Stimulated activated CD8-positive, alpha-beta memory T cell treated with anti-CD3 and anti-CD28 coated beads, Interleukin-12 subunit alpha, Interleukin-12 subunit beta, amount 100 ng/mL, for 24 hours (primary cell): Measurements from ENCODE around the gene DBNL.
"Not testable (repeated sequence)": the region's sequence is repeated elsewhere in the genome, so short reads cannot be mapped to it uniquely, and the experiment has no call there.

ENCODE experiments used
- DNase-seq: peaks from one replicate; pipeline ENCODE4 v3.0.0-alpha.2; 2020; ENCODE audit errors: extremely low read depth

Gene DBNL

DNA sequence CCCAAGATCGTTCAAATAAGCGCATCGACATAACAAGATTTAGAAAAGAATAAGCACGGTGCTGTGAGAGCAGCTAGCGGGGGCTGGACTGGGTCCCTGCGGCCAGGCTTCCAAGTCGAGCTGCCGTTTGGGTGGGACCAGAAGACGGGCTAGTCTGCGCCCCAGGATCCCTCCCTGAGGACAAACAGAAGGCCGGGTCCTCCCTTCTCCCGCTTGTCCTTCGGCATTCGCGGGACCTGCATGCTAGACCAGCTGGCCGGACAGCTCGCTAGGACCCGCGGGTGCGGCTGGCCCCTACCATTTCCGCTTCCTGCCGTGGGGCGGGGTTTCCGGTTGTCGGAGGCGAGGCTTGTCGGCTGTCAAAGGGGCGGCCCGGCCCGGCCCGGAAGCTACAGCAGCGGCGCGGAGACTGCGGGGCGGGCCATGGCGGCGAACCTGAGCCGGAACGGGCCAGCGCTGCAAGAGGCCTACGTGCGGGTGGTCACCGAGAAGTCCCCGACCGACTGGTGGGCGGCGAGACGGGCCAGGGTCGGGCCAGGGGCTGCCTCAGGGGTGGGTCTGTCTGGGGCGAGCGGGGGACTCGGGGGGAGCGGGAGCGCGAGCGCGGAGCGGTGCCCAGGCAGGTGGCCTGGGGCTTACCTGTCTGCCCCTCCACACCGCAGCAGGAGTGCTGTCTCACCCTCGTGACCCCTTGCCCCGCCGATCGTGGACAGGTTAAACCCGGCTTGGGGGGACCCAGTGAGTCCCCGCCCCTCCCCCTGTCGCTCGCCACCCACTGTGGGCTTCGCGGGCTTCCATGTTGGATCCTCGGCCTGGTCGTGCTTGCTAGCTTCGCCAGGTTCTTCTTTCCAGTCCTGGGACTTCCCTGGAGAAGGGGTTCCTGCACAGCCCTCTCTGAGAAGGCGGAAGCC lies at the start of gene DBNL:
DBNL (plus strand) TSS at position 388 of the 911 bp plus-strand sequence; CDS start at position 424, 36 bp downstream.
- peak; percentile 84 for DNase-seq

DNA sequence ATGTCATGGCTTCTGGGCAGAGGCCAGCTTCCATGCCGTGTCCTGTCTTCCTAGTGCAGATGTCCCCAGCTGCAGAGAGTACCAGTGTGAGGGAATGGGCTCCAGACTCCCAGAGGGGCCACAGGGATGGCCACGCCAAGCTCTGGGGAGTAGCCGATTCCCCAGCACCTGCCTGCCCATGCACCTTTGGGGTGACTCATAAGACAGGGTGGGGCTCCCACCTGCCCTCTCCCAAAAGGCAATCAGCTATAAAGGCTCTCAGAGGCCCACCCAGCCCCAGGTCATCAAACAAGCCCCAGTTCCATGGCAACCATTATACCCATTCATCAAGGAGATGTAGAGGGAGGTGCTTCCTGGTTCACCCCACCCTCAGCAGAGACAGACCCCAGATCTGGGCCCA lies 47.0 kb upstream of the DBNL start, which contains the start of gene SPDYE1:
SPDYE1 (plus strand) TSS at position 366 of the 400 bp plus-strand sequence. CDS start 2,053 bp downstream, outside the sequence.
- DNase-seq, result not testable (repeated sequence)

DNA sequence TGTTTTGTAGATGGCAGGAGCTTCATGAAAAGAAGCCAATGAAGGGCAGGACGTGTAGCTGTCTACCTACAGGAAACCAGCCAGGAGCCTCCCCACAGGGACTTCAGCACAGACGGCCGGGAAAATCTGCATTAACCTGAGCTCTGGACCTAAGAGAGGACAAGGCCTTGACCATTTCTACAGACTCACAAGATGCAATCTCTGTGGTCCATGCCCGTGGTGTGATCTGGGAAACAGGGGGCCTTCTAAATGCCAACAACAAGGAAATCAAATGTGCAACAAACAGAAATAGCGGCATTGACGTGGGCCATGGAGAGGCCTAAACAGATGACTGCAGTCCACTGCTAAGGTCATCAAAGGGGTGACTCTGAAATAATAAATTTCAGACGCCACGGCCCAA lies 32.4 kb upstream of the DBNL start:
- DNase-seq, result not testable (repeated sequence)

DNA sequence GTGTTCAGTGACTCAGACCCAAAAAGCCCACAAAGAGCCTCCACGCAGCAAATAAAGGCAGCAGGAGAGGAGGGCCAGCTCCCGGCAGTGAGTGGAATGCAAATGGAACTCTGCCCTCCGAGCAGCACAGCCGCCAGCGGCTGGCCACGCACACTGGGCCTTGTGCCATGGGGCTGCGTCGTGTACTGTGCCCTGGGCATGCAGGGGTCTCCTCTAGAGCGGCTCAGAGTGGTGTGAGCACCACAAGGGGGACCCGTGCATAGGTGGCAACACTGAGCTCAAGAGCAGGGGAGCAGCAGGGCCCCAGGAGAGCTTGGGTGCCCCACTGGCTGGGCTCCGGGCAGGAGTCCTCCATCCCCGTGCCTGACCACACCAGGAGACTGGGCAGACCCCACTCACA lies 29.4 kb upstream of the DBNL start:
- not testable (repeated sequence) for DNase-seq

DNA sequence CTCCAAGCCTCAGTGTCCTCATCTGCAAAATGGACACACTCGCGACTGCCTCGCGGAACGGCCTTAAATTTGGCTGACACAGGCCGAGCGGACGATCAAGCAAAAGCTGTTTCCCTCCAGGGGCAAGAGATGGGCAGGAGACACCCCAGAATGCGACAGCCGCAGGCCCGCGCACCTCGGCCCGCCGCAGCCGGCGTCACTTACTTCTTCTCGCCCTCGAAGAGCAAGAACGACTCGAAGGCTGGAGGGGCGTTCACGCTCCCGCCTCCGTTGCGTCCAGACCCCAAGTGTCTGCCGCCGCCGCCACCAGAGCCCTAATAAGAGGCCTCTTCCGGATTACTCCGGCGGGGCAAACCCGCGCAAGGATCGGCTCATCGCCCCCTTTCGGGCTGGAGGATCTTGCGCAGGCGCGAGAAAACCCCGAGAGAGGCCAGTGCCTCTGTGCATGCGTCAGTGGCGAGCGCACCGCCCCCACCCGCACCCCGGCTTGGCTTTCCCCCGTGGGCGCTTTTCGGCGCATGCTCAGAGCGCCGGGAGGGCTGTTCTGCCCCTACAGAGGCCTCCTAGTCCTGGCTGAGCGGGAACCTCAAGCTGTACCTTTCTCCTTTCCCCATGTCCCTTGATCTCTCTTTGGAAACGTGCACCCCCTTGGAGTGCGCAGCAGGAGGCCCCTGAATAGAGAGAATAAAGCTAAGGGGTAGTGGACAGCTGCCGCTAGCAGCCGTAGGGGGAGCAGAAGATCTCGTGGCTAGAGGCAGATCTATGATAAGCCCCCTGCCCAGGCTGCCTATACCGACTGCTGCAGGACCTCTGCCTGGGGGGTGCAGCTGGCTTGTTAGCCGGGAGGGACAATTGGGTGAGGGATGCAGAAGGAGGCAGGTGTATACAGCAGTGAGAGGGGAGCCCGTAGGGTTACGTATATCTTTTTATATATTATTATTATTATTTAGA lies 25.4 kb upstream of the DBNL start:
- DNase-seq, result peak; percentile 91

DNA sequence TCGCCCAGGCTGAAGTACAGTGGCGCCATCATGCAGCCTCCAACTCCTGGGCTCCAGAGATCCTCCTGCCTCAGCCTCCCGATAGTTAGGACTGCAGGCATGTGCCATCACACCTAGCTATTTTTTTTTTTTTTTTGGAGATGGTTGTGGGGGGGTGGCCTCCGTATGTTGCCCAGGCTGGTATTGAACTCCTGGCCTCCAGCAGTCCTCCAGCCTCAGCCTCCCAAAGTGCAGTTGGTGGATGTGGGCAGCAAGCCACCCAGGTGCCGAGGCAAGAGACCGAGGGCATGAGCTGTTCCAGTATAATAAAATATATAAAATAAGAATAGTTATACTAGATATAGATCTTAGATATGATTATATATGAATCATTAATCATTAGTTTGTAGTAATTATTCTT lies 24.7 kb upstream of the DBNL start:
- not testable (repeated sequence) for DNase-seq

DNA sequence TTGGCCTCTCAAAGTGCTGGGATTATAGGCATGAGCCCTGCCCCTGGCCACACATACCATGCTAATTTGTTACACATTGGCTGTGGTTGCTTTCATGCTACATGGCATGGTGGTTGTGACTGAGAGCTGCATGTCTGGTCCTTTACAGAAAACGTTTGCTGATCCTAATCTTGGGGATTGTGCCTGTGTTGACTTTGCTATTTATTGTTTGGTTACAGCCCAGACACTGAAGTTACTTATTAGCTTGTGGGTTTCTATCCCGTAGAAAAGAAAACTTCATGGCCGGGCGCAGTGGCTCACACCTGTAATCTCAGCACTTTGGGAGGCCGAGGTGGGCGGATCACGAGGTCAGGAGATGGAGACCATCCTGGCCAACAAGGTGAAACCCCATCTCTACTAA lies 22.4 kb upstream of the DBNL start:
- DNase-seq, result not testable (repeated sequence)

DNA sequence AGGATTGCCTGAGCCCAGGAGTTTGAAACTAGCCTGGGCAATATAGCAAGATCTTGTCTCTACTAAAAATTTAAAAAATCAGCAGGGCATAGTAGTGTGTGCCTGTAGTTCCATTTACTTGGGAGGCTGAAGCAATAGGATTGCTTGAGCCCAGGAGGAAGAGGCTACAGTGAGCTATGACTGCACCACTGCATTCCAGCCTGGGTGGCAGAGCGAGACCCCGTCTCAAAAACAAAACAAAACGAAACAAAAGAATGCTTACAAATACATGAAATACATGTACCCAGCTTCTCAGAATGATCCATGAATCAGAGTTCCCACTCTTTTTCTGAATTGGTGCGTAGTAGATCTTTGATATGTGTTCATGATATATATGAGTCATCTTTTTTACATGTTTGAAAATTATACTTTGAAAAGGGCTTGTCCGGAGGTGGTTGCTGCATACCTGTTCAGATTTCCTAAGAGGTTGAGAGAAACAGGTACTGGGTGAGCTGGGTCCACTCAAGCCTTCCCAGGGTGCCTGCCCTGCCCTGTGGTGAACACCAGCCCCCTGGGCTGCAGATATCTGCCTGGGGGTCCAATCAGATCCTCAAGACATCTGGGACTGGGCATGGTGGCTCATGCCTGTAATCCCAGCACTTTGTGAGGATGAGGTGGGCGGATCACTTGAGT lies 21.6 kb upstream of the DBNL start:
- DNase-seq, result not testable (repeated sequence)

DNA sequence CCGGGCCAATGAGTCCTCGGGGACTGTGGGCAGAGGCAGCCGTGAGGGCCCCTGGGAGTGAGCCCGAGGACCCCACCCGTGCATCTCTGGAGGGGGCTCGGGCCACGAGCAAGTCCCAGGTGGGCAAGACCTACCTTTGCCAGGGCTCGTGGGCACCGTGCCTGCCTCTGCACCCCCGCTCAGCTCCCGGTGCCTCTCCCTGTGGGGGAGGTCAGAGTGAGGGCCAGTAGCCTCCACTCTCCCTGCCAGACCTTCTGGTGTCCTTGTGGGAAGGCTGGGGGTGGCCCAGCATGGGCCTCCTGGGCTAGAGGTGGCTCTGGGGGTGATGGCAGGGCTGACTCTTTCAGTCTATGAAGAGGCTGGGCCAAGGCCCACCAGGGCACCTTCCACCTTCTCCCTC lies 15.1 kb upstream of the DBNL start:
- not testable (repeated sequence) for DNase-seq

DNA sequence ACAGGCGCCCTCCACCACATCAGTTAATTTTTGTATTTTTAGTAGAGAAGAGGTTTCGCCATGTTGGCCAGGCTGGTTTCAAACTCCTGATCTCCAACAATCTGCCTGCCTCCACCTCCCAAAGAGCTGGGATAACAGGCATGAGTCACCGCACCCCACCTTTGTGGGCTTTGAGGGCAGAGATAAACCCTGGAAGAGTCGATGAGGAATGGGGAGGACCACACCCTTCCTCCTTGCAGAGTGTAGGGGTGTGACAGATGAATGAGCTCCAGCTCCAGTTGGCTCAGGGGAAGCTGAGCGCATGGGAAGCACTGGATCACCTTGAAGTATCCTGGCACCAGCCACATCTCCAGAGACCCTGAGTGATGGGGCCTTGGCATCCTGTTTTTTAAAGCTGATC lies 14.5 kb upstream of the DBNL start:
- DNase-seq, result not testable (repeated sequence)

DNA sequence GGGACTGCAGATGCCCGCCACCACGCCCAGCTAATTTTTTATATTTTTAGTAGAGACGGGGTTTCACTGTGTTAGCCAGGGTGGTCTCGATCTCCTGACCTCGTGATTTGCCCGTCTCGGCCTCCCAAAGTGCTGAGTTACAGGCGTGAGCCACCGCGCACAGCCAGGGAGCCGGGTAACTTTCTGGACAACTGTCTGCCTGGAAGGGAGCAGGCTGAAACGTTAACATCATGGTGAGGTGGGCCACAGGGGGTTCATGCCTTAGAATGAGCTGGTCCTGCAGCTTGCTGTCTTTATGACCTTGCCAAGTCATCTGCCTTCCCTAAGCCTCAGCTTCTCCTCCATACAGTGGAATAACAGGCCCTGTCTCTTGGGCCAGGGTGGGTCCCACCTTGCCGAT lies 13.2 kb upstream of the DBNL start:
- DNase-seq, result not testable (repeated sequence)

DNA sequence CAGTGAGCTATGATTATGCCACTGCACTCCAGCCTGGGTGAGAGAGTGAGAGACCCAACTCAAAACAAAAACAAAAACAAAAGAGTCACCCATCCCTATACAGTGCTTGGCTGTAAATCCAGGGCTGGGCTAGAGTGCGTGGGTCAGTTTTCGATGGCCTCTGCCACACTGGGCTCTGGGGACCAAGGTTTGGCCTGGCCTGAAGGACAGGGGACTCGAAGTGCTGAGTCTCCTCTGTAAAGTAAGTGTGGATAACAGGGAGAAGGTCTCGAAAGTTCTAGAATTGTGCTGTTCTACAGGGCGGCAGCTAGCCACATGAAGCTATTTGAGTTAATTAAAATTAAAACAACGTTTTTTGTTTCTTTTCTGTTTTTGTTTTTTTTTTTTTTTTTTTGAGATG lies 12.5 kb upstream of the DBNL start:
- DNase-seq, result not testable (repeated sequence)

DNA sequence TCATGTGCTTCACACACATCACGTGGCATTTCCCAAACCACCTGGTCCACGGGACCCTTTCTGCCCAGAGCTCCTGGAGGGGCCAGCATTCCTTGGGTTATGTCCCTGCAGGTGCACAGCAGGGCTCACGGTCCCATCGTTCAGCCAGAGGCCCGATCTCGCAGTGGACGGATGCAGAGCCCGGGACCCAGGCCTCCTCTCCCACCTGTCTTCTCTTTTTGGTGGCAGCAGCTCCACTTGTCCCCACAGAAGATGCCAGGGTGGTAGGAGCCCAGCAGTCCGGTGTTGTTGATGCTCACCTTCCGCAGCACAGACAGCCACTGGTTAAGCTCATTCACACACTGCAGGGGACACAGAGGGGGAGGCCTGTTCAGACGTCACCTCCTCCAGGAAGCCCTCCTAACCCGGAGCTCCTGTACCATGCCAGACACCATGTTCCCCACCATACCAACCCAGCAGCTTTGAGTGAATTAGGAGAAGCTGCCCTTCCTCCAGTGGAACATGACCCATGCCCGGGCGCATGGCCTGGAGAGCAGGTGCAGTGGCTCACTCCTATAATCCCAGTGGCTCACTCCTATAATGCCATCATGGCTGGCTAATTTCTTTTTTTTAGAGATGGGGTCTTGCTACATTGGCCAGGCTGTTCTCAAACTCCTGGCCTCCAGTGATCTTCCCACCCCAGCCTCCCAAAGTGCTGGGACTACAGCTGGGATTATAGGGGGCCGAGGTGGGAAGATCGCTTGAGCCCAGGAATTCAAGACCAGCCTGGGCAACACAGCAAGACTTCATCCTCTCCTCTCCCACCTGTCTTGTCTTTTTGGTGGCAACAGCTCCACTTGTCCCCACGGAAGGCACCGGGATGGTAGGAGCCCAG lies 10.3 kb upstream of the DBNL start:
- not testable (repeated sequence) for DNase-seq

DNA sequence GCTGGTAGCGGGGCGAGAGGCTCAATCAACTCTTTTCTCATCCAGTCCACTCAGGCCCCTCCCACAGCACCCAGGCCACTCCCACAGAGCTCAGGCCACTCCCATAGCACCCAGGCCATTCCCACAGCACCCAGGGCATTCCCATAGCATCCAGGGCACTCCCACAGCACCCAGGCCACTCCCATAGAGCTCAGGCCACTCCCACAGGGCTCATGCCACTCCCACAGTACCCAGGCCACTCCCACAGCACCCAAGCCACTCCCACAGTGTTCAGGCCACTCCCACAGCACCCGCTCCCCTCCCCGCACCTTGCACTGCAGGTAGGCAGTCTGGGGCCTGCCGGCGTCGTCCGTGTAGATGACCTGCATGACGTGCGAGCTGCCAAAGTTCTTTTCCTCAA lies 8.1 kb upstream of the DBNL start:
- DNase-seq, result not testable (repeated sequence)

DNA sequence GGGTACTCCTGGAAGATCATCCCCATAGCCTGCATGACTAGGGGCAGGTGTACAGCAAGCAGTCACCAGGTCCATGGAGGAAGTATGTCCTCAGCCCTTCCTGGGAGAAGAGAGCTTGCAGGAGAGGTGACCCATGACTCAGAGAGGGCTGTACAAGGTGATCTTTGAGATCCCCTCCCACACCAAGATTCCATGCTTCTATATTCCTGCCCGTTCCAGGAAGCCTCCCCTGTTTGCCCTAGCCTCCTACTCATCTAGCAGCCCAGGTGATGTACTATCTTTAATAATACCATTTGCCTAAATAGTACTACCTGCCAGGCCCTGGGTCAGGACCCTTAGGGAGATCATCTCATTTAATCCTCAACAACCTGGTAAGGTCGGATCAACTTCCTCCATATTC lies 6.6 kb upstream of the DBNL start:
- not testable (repeated sequence) for DNase-seq

DNA sequence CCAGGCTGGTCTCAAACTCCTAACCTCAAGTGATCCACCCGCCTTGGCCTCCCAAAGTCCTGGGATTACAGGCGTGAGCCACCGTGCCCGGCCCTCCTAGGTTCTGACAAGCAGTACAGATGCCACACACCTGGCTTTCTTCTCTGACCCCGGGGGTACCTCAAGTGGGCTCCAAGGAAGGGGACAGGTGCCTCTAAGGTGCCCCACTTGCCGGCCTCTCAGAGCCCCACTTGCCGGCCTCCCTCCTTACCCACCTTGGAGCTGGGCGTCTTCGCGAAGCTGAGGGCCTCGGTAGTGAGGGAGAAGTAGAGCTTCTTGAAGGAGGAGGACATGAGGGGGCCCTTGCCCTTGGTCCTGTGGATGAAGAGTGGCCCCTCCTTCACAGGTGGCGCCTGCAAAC lies 5.9 kb upstream of the DBNL start:
- not testable (repeated sequence) for DNase-seq

DNA sequence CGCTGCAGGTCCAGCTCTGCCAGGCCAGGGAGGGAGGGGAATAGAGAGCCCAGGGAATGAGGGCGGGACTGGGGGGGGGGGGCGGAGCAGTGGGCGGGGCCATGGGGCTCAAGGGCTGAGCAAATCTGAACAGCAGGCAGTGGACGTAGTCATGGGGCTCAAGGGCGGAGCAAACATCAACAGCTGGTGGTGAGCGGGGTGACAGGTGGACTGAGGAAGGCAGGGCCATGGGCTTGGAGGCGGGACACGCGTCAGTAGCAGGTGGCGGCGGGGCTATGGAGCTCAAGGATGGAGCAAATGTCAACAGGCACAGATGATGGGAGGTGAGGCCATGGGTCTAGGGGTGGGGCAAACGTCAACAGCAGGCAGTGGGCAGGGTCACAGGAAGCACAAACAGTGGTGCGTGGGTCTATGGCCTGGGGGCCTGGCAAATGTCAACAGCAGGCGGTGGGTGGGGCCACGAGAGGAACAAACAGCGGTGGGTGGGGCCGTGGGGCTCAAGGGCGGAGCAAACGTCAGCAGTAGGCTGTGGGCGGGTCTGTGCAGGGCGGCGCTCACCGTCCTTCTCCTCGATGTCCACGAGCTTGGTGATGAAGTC lies 5.4 kb upstream of the DBNL start:
- not testable (repeated sequence) for DNase-seq

DNA sequence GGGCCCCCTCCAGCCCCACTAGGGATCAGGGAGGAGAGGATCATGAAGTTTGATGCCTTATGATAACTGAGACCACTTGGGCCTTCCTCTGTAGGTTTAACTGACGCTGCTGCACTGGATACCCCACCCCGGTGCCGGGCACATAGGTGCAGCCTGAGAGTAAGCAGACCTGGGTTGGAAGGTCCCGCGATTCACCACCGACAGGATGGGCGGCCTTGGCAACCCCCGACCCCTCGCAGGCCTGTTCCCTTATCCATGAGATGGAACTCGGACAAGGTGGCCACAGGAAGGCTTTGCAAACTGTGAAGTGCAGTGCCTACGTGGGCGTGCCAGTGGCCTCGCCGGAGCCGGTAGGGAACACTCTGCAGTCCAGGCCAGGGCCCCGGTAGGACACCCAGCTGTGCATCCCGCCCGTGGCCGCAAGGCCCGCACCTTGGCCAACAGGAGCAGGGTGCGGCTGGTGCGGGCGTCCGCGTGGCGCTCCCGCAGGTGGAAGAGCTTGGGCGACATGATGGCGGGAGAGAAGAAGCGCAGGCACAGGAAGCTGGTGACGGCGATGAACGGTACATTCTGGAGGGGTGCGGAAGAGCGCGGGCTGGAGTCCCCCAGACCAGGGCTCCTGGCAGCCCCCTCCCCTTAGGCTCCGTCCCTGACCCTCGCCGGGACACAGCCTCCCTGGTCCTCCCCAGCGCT lies 4.6 kb upstream of the DBNL start:
- DNase-seq, result not testable (repeated sequence)

DNA sequence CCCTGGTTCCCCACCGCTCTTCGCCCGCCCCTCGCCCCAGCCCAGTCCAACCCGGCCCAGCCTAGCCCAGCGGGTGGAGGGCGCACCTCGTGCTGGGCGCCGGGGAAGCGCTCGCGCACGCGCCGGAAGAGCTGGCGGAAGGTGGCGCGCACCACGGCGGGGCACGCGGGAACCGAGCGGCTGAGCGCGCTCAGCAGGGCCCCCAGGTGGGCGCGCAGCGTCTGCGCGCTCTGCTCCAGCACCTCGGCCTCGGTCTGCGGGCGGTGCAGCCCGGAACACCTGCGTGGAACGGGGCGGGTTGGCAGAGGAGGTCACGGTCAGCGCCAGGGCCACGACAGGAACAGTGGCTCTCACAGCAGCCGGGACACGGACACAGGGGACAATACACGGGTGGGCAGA lies 4.0 kb upstream of the DBNL start:
- not testable (repeated sequence) for DNase-seq

DNA sequence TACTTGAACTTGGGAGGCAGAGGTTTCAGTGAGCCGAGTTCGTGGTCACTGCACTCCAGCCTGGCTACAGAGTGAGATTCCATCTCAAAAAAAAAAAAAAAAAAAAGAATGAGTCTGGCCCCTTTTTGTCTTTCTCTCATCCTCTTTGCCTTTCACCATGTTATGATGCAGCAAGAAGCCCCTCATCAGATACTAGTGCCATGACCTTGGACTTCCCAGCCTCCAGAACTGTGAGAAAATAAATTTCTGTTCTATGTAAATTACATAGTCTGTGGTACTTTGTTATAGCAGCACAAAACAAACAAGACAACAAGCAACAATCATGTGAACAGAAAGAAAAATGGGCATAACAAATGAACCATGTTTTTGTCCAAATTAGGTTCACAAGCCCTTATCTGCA lies 2.3 kb upstream of the DBNL start:
- no peak for DNase-seq
